Skeletal muscle satellite cell (primary cell): ENCODE measurements around the gene SAP30L.

Source experiments
- H3K27me3 ChIP-seq: 2 replicates; pipeline ENCODE4 v1.7.0; 2013; ENCODE audit warnings: low read length; ENCODE audit not compliant: control insufficient read depth, insufficient read depth
- H3K36me3 ChIP-seq: 2 replicates; pipeline ENCODE4 v1.7.0; 2013; ENCODE audit warnings: mild to moderate bottlenecking, control low read depth, low read length; ENCODE audit not compliant: insufficient read depth
- H3K4me1 ChIP-seq: 2 replicates; pipeline ENCODE4 v1.7.0; 2013; ENCODE audit warnings: low read length; ENCODE audit not compliant: control insufficient read depth, insufficient read depth
- H3K4me2 ChIP-seq: 2 replicates; pipeline ENCODE4 v1.7.0; 2013; ENCODE audit warnings: mild to moderate bottlenecking, low read length
- H3K4me3 ChIP-seq: 2 replicates; pipeline ENCODE4 v1.7.0; 2013; ENCODE audit warnings: low read length
- H3K9ac ChIP-seq: 2 replicates; pipeline ENCODE4 v1.7.0; 2013; ENCODE audit warnings: mild to moderate bottlenecking, low read depth, low read length, moderate library complexity
- H3K9me3 ChIP-seq: replicated peaks from 2 replicates; pipeline ENCODE4 v1.7.0; 2013; ENCODE audit warnings: mild to moderate bottlenecking, control low read depth, low read length

SAP30L gene

GRCh38 chr5:154485850-154486426, 40.1 kb downstream of the SAP30L start:
- Histone ChIP-seq H3K9ac (no peak overlapping the region), H3K9me3 (no peaks in the 10 kb centered on the region), H3K4me3 (no peak overlapping the region)

GRCh38 chr5:154486427-154486866, 40.6 kb downstream of the SAP30L start:
- Histone ChIP-seq H3K4me1 (no peaks in the 10 kb centered on the region), H3K36me3 (no peaks in the 10 kb centered on the region), H3K9ac (no peak overlapping the region), H3K4me2 (no peak overlapping the region), H3K4me3 (no peak overlapping the region), H3K27me3 (peaks cover 88% of the 10 kb centered on the region), H3K9me3 (no peaks in the 10 kb centered on the region)

More at GRCh38 chr5:154485850-154486426, 40.1 kb downstream of the SAP30L start:
- Histone ChIP-seq H3K27me3 (peaks cover 93% of the 10 kb centered on the region), H3K4me1 (no peaks in the 10 kb centered on the region), H3K36me3 (no peaks in the 10 kb centered on the region), H3K4me2 (no peak overlapping the region)

- H3K27me3 ChIP-seq, result peaks cover 86% of the 10 kb centered on the region
These were observed 41.7 kb downstream of the SAP30L start for GRCh38 chr5:154487541-154487940.

GRCh38 chr5:154491941-154492340, 46.1 kb downstream of the SAP30L start:
- no peaks in the 10 kb centered on the region for H3K9me3 ChIP-seq
- peaks cover 83% of the 10 kb centered on the region for H3K27me3 ChIP-seq

More at GRCh38 chr5:154487541-154487940, 41.7 kb downstream of the SAP30L start:
- no peak overlapping the region for H3K4me2 ChIP-seq
- H3K4me1 ChIP-seq, result no peaks in the 10 kb centered on the region
- no peak overlapping the region for H3K4me3 ChIP-seq
- H3K36me3 ChIP-seq, result no peaks in the 10 kb centered on the region
- H3K9ac ChIP-seq, result no peak overlapping the region
- H3K9me3 ChIP-seq, result no peaks in the 10 kb centered on the region

GRCh38 chr5:154493274-154493673, 47.5 kb downstream of the SAP30L start:
- H3K4me1 ChIP-seq, result no peaks in the 10 kb centered on the region
- H3K9ac ChIP-seq, result no peak overlapping the region
- H3K4me2 ChIP-seq, result no peak overlapping the region
- peaks cover 82% of the 10 kb centered on the region for H3K27me3 ChIP-seq
- no peaks in the 10 kb centered on the region for H3K36me3 ChIP-seq
- H3K9me3 ChIP-seq, result no peaks in the 10 kb centered on the region
- H3K4me3 ChIP-seq, result no peak overlapping the region

More at GRCh38 chr5:154491941-154492340, 46.1 kb downstream of the SAP30L start:
- no peaks in the 10 kb centered on the region for H3K36me3 ChIP-seq
- H3K4me3 ChIP-seq, result no peak overlapping the region
- no peaks in the 10 kb centered on the region for H3K4me1 ChIP-seq
- no peak overlapping the region for H3K4me2 ChIP-seq
- H3K9ac ChIP-seq, result no peak overlapping the region

GRCh38 chr5:154494036-154494435, 48.2 kb downstream of the SAP30L start:
- no peak overlapping the region for H3K9ac ChIP-seq
- H3K36me3 ChIP-seq, result no peaks in the 10 kb centered on the region
- H3K27me3 ChIP-seq, result peaks cover 83% of the 10 kb centered on the region
- H3K4me3 ChIP-seq, result no peak overlapping the region
- H3K9me3 ChIP-seq, result no peaks in the 10 kb centered on the region
- H3K4me2 ChIP-seq, result no peak overlapping the region
- H3K4me1 ChIP-seq, result no peaks in the 10 kb centered on the region

- H3K27me3 ChIP-seq, result peaks cover 87% of the 10 kb centered on the region
- H3K4me2 ChIP-seq, result no peak overlapping the region
- H3K4me1 ChIP-seq, result no peaks in the 10 kb centered on the region
- H3K9me3 ChIP-seq, result no peaks in the 10 kb centered on the region
- no peaks in the 10 kb centered on the region for H3K36me3 ChIP-seq
- H3K9ac ChIP-seq, result no peak overlapping the region
- H3K4me3 ChIP-seq, result no peak overlapping the region
These were observed 52.8 kb downstream of the SAP30L start for GRCh38 chr5:154498591-154498990.

- no peak overlapping the region for H3K4me3 ChIP-seq
- H3K9me3 ChIP-seq, result no peaks in the 10 kb centered on the region
- peaks cover 83% of the 10 kb centered on the region for H3K27me3 ChIP-seq
- no peaks in the 10 kb centered on the region for H3K4me1 ChIP-seq
- no peaks in the 10 kb centered on the region for H3K36me3 ChIP-seq
- no peak overlapping the region for H3K4me2 ChIP-seq
- H3K9ac ChIP-seq, result no peak overlapping the region
These were observed 53.2 kb downstream of the SAP30L start for GRCh38 chr5:154498994-154499393.

- no peaks in the 10 kb centered on the region for H3K4me1 ChIP-seq
- peaks cover 72% of the 10 kb centered on the region for H3K27me3 ChIP-seq
- no peaks in the 10 kb centered on the region for H3K36me3 ChIP-seq
- no peak overlapping the region for H3K9ac ChIP-seq
- H3K4me2 ChIP-seq, result no peak overlapping the region
- H3K9me3 ChIP-seq, result no peaks in the 10 kb centered on the region
- H3K4me3 ChIP-seq, result no peak overlapping the region
These were observed 55.8 kb downstream of the SAP30L start for GRCh38 chr5:154501566-154501965.

- H3K9me3 ChIP-seq, result no peaks in the 10 kb centered on the region
- no peaks in the 10 kb centered on the region for H3K36me3 ChIP-seq
- H3K4me1 ChIP-seq, result no peaks in the 10 kb centered on the region
- no peak overlapping the region for H3K4me2 ChIP-seq
- H3K4me3 ChIP-seq, result no peak overlapping the region
- H3K27me3 ChIP-seq, result peaks cover 73% of the 10 kb centered on the region
- no peak overlapping the region for H3K9ac ChIP-seq
These were observed 56.4 kb downstream of the SAP30L start for GRCh38 chr5:154502180-154502579.

GRCh38 chr5:154503698-154504039, 57.9 kb downstream of the SAP30L start:
- no peak overlapping the region for H3K4me3 ChIP-seq
- H3K36me3 ChIP-seq, result no peaks in the 10 kb centered on the region
- no peak overlapping the region for H3K4me2 ChIP-seq
- H3K9ac ChIP-seq, result no peak overlapping the region
- H3K9me3 ChIP-seq, result no peaks in the 10 kb centered on the region
- peaks cover 71% of the 10 kb centered on the region for H3K27me3 ChIP-seq
- H3K4me1 ChIP-seq, result no peaks in the 10 kb centered on the region

GRCh38 chr5:154505567-154505966, 59.8 kb downstream of the SAP30L start:
- Histone ChIP-seq H3K9me3 (no peaks in the 10 kb centered on the region), H3K9ac (no peak overlapping the region), H3K4me2 (no peak overlapping the region), H3K27me3 (peaks cover 71% of the 10 kb centered on the region), H3K4me1 (no peaks in the 10 kb centered on the region), H3K36me3 (no peaks in the 10 kb centered on the region), H3K4me3 (no peak overlapping the region)
